ENCODE measurements around the gene CMC2. TPM values are rescaled to one million over a fixed set of nuclear protein-coding genes. Genes with fewer than 3 reads are reported as not detected.

CMC2 gene
- total and polyA plus RNA-seq, 10 of the 15 experiments (the other 5 are each of a cell fraction or from before 2014, with no cell fraction given) = 62.8 to 251 (median 157) TPM

GRCh38 chr16:81006813-81007695 lies at the start of gene CMC2, which contains the start of gene CENPN (continued):
- TF ChIP-seq NBN (IDR thresholded peaks at IDR 0.05) (peak; percentile 99), WRNIP1 (IDR thresholded peaks at IDR 0.05; ENCODE audit: borderline replicate concordance, low read depth, low read length) (peak; percentile 21; the same call in 1 of the 2 replicates), ZNF687 (IDR thresholded peaks at IDR 0.05) (peak; percentile 86; the same call in 1 of the 2 replicates), BCL11A (IDR thresholded peaks at IDR 0.05; ENCODE audit: low read depth, low read length) (no peak), E2F4 (IDR thresholded peaks at IDR 0.05; ENCODE audit: low read depth, low read length) (peak; percentile 99), POLR2AphosphoS5 (IDR thresholded peaks at IDR 0.05; ENCODE audit: low read length) (peak; percentile 91), NFXL1 (IDR thresholded peaks at IDR 0.05; ENCODE audit: borderline replicate concordance) (peak; percentile 96), SMAD5 (IDR thresholded peaks at IDR 0.05; ENCODE audit: low read depth) (no peak; the same call in none of the 2 replicates), CHD1 (IDR thresholded peaks at IDR 0.05; ENCODE audit: low read depth, low read length) (peak; percentile 99), CEBPB (IDR thresholded peaks at IDR 0.05; ENCODE audit: borderline replicate concordance in 1 of 2, low read depth in 2 of 2, low read length in 2 of 2) (no peak), ATF2 (IDR thresholded peaks at IDR 0.05; ENCODE audit: low read length) (peak; percentile 53; the same call in 1 of the 2 replicates), EGR1 (IDR thresholded peaks at IDR 0.05; ENCODE audit: borderline replicate concordance in 1 of 2, low read depth in 2 of 2, low read length in 2 of 2) (peak; percentile 53 to 97), IRF4 (IDR thresholded peaks at IDR 0.05; ENCODE audit: low read depth, low read length) (no peak), ZBTB4 (CRISPR knock-in tag; IDR thresholded peaks at IDR 0.05) (no peak), MTA2 (IDR thresholded peaks at IDR 0.05; ENCODE audit: low read depth) (peak; percentile 25; the same call in 1 of the 2 replicates), RCOR1 (conservative IDR thresholded peaks at IDR 0.05; ENCODE audit: low read depth, low read length) (no peak), RELB (IDR thresholded peaks at IDR 0.05; ENCODE audit: low read depth) (peak; percentile 99)

Data from GM12878 (cell line).